AG08395 (cell line): ENCODE results near the gene ADNP.

Experiments used
- DNase-seq: peaks from one replicate; pipeline ENCODE4 v3.0.0; 2012; ENCODE audit warnings: mixed read lengths, low spot score

ADNP gene

DNA sequence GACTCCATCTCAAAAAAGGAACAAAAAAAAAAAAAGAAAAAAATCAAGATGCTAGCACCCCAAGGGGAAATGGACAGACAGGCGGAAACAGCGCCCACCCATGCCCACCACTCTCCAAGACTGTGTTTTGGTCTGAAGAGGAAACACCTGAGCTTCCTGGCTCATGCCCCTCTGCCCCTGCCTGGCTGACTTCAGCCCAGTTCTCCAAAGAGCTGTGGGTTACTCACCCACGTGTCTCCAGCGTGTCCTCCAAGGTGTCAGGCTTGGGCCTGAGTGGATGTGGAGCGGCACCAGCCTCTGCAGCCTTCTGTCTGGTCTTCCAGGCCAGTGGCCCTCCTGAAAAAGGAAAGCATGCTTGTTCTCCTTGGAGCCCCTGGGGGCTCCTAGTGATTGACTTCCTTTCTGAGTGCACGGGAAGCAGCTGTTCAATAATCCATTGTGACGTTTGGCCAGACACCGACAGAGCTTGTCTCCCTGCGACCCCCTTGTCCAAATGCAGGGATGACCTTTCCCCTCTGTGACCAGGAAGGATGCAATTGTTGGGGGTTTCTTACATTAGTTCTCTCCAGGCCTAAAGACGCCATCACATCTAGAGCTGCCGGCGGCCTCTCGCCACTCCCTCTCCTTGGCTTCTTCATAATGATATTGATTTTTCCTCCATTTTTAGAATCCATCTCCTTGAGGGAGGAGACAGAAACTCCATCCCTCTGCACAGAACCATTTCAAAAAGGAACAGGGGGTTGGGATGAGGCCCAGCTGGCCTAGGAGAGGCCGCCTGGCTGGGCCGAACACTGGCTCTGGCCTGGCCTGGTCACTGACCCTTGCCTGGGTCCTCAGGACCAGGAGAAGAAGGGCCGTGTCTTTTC, 58.4 kb downstream of the ADNP start:
- DNase-seq = no peak

DNA sequence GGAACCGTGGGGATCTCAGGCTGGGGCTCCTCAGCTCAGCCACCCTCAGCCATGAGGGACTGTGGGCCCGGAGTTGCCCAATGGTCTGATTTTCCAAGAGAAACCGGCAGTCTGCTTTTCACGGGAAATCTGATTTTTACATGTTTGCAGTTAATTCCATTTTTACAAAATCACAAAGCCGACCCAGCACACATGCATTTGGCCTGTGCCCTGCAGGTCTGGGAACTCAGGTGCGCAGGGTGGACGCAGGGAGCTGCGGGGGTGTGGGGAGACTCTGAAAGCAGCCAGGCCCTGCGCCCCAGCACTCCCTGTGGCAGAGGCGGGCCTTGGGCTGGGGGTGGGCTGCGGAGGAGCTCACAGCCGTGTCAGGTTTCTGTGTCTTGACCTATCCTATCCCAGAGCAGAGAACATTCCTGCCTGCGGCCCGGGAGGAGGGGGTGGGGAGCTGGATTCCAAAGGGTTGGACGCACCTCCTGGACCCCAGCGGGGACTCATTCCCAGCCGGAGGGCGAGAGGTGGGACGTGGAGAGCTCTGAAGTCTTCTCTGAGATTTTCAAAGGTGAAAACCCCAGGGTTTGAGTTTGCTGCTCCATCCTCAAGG, 60.6 kb downstream of the ADNP start:
- DNase-seq = no peak

- DNase-seq = no peak
These were observed 62.4 kb downstream of the ADNP start for GRCh38 chr20:50868509-50869495.

DNA sequence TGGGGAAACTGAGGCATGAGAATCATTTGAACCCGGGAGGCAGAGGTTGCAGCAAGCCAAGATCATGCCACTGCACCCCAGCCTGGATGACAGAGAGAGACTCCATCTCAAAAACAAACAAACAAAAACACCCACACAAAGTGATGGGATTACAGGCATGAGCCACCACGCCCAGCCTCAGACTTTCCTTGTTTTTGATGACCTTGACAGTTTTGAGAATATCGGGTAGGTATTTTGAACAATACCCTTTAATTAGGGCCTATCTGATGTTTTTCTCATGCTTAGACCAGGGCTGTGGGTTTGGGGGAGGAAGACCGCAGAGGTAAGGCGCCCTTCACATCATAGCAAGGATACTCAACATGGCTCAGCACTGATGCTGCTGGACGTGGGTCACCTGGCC, 63.4 kb downstream of the ADNP start:
- DNase-seq = no peak

DNA sequence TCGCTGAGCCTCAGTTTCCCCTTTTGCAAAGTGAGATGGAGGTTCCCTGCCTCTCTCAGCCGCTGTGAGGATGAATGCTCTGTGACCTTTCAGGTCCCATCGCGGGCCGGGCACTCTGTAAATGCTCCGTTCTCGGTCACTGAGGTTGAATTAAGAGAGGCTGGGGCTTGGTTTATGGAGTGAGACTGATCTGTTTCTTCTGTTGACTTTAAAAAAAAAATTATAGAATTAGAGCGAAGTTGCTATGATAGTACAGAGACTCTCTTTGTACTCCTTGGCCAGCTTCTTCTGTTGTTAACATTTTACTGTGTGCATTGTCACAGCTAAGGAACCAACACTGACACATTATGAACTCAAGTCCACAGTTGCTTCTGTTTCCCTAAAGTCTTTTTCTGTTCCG, 64.4 kb downstream of the ADNP start:
- no peak for DNase-seq

DNA sequence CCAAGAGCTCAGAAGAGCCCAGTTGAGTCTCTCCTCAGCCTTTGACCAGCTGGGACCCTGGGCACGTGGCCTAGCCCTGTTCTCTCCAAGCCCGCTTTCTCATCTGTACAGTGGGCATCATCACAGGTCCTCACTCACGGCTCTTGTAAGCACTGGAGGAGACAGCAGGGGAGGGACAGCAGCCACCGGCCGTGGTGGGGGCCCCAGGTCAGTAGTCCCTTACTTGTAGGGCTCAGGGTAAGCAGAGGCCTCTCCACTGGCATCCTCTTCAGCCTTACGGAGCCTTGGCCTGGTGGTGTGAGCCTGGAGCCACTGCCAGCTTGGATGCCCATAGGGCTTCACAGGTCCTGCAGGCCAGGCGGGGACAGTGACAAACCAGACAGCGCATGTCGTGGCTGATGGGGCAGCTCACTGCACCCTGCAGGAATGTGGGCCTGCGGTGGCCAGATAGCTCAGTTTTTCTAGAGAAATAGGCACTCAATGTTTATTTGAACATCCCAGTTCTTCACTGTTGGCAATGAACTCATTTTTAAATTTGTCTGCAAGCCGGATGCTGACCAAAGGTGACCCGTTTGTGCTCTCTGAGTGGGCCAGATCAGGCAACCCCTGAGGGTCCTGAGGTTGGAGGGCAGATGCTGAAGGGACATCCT, 65.1 kb downstream of the ADNP start:
- DNase-seq = no peak

- DNase-seq = no peak
These were observed 65.6 kb downstream of the ADNP start for GRCh38 chr20:50865591-50865990.

- no peak for DNase-seq
These were observed 66.1 kb downstream of the ADNP start for GRCh38 chr20:50865114-50865513.

- no peak for DNase-seq
These were observed 68.7 kb downstream of the ADNP start for GRCh38 chr20:50862546-50862945.

- no peak for DNase-seq
These were observed 70.2 kb downstream of the ADNP start for GRCh38 chr20:50861012-50861411.

DNA sequence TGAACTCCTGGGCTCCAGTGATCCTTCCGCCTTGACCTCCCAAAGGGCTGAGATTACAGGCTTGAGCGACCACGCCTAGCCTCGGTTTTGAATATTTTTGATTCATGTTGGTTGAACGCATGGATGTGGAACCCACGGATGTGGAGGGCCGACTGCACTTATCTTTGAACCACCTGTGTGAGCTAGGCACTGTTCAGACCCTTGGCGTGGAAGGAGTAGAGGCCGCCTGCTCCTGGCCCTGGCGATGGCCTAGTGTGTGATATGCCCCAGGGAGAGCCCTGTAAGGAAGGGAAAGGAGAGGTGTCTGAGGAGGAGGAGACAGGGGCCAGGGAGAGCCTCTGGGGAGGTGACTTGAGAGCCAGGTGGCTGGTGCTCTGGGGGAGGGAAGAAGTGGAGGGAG, 72.1 kb downstream of the ADNP start:
- no peak for DNase-seq

DNA sequence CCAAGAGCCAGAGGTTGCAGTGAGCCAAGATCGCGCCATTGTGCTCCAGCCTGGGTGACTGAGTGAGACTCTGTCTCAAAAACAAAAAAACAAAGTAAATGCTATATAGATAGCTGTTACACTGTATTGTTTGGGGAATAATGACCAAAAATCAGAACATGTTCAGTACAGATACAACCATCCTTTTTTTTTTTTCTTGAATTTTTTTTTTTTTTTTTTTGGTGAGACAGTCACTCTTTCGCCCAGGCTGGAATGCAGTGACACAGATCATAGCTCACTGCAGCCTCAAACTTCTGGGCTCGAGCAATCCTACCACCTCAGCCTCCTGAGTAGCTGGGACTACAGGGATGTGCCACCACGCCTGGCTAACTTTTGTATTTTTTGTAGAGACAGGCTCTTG, 72.7 kb downstream of the ADNP start:
- no peak for DNase-seq

- no peak for DNase-seq
These were observed 73.9 kb downstream of the ADNP start for GRCh38 chr20:50857348-50857747.

GRCh38 chr20:50856475-50857041, 74.7 kb downstream of the ADNP start:
- DNase-seq = no peak

DNA sequence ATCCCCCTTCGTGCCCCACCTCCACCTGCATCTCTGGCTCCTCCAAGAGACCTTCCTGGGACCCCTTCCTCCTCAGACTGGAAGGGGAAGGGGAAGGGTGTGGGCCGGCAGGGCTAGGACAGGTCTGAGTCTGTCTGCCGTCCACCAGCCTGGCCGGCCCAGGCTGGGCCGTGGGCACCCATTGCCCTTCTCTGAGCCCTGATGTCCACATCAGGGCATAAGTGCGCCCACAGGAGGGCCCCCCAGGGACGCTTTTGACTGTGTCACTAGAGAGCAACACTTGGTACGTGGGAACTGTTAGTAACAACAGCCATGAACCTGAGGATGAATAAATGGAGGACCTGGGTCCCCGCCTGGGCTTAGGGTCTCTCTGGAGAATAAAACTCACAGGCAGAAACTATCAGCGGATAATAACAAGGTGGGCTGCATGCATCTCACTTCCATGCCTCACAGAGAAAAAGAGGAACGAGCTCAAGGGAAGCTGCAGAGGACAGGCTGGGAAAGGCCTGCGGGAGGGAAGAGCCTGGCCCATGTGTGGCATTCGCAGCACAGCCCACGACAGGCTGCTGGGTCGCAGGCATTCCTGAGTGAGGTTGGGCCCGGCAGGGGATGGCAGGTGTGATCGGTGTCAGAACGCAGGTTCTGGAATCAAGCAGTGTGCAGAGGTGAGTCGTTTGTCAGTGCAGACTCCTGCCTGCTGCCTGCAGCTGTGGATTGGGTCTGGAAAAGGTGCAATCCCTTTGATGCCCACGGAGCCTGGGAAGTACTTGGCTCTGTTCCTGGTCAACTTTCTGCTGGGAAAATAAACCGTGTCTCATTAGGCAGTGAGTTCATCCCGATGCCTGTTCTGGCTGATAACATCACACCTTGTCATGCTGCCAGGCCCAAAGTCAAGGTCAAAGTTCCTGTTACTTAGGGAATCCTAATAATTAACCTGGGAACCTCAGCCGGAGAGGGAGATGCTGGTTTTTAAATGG, 75.5 kb downstream of the ADNP start:
- DNase-seq = no peak

GRCh38 chr20:50854506-50855249, 76.6 kb downstream of the ADNP start:
- DNase-seq = no peak

DNA sequence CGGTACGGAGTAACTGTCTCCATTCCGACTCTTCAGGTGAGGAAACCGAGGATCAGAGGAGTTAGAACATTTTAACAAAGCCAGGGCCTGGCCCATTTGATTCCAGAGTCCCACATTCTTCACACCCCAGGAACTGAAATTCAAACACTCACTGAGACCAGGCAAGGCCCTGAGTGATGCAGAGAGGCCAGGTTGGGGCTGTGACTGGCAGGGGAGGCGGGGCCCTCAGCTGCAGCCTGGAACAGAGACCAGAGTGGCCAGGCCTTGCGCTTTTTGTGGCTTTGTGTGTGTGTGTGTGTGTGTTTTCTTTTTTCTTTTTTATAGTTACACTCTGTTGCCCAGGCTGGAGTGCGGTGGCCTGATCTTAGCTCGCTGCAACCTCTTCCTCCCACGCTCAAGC, 79.2 kb downstream of the ADNP start:
- no peak for DNase-seq

DNA sequence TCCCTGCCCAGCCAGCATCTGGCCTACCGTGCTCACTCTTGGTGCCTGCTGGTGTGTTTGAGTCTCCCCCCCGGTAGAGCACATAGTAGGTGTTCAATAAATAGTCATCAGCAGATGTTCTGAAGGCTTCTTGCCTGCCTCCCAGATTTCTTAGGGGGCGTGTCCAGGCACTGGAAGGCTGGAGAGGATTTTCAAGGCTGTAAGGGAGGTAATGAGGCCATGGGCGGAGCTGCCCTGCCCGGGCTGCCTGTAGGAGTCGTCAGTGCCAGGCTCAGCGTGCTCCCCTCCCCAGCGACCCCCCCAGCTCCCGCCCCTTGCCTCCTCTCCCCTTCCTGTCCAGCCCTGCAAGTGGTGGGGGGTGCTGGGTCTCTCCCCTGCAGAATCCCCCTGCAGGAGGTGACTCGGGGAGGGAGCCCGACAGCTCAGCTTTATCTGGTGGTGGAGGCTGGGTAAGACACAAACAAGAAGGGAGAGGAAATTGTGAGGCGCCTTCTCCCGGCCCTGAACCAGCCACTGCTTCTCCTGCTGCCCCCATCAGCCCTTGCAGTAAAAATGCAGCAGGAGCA, 80.4 kb downstream of the ADNP start:
- no peak for DNase-seq
